Activated naive CD4-positive, alpha-beta T cell treated with Interleukin-2 at 50 U/mL for 16 hours (primary cell): Measurements from ENCODE around the gene DNAJC10.
"Not testable (repeated sequence)": the region's sequence is repeated elsewhere in the genome, so short reads cannot be mapped to it uniquely, and the experiment has no call there.

Experiments used
- DNase-seq: peaks from one replicate; pipeline ENCODE4 v3.0.0-alpha.2; 2020

The DNAJC10 gene

GRCh38 chr2:182715892-182716649 is at the start of gene DNAJC10:
TSS of gene DNAJC10 (plus strand) at chr2:182716257. CDS start at chr2:182718087, 1,830 bp downstream.
- DNase-seq = peak; percentile 91

GRCh38 chr2:182666674-182667314 is 49.3 kb upstream of the DNAJC10 start:
- no peak for DNase-seq

- no peak for DNase-seq
Observed at GRCh38 chr2:182667315-182667695, 48.8 kb upstream of the DNAJC10 start.

- DNase-seq = no peak
Observed at GRCh38 chr2:182668671-182669070, 47.4 kb upstream of the DNAJC10 start.

- no peak for DNase-seq
Observed at GRCh38 chr2:182672466-182673165, 43.4 kb upstream of the DNAJC10 start.

- DNase-seq = no peak
Observed at GRCh38 chr2:182680837-182681236, 35.2 kb upstream of the DNAJC10 start.

- DNase-seq = no peak
Observed at GRCh38 chr2:182682210-182682609, 33.8 kb upstream of the DNAJC10 start.

- DNase-seq = no peak
Observed at GRCh38 chr2:182685559-182685958, 30.5 kb upstream of the DNAJC10 start.

- DNase-seq = not testable (repeated sequence)
Observed at GRCh38 chr2:182686763-182687162, 29.3 kb upstream of the DNAJC10 start.

- DNase-seq = no peak
Observed at GRCh38 chr2:182694189-182694588, 21.9 kb upstream of the DNAJC10 start.

GRCh38 chr2:182695776-182696175 is 20.3 kb upstream of the DNAJC10 start:
- no peak for DNase-seq

GRCh38 chr2:182698671-182699070 is 17.4 kb upstream of the DNAJC10 start:
- DNase-seq = no peak

GRCh38 chr2:182705761-182706160 is 10.3 kb upstream of the DNAJC10 start:
- DNase-seq = no peak

- no peak for DNase-seq
Observed at GRCh38 chr2:182706751-182707150, 9.3 kb upstream of the DNAJC10 start.

GRCh38 chr2:182713601-182714000 is 2.5 kb upstream of the DNAJC10 start:
- DNase-seq = no peak

- DNase-seq = no peak
Observed at GRCh38 chr2:182715121-182715891, 751 bp upstream of the DNAJC10 start.

- no peak for DNase-seq
Observed at GRCh38 chr2:182716650-182716979, 558 bp downstream of the DNAJC10 start.

GRCh38 chr2:182717416-182717815 is 1.4 kb downstream of the DNAJC10 start:
- DNase-seq = no peak

GRCh38 chr2:182717816-182718215 is 1.8 kb downstream of the DNAJC10 start:
- DNase-seq = no peak

GRCh38 chr2:182718459-182718858 is 2.4 kb downstream of the DNAJC10 start:
- DNase-seq = no peak

- not testable (repeated sequence) for DNase-seq
Observed at GRCh38 chr2:182719116-182719515, 3.1 kb downstream of the DNAJC10 start.

GRCh38 chr2:182724656-182725055 is 8.6 kb downstream of the DNAJC10 start:
- no peak for DNase-seq

GRCh38 chr2:182726473-182726872 is 10.4 kb downstream of the DNAJC10 start:
- DNase-seq = no peak
